GM12865 (cell line): Measurements from ENCODE around the gene CHCHD6.
A peak's percentile ranks its signal among the peaks of the same experiment; 100 is the strongest.

Experiments
- DNase-seq: peaks from one replicate; pipeline ENCODE4 v3.0.0; 2010; ENCODE audit warnings: low read depth
- H3K4me3 ChIP-seq: 2 replicates; pipeline ENCODE4 v1.5.1; 2011; ENCODE audit warnings: mild to moderate bottlenecking, low read depth, low read length, control low read depth
- CTCF ChIP-seq: IDR thresholded peaks from 2 replicates; pipeline ENCODE4 v1.5.1; 2011; ENCODE audit warnings: low read length, control low read depth, low read depth, inconsistent platforms; ENCODE audit not compliant: insufficient read depth; ENCODE audit errors: missing control alignments

Gene CHCHD6

GRCh38 chr3:126992776-126993175, 288.7 kb downstream of the CHCHD6 start:
- no peak for DNase-seq
- no peak overlapping the region for H3K4me3 ChIP-seq
- no peak for TF ChIP-seq CTCF

GRCh38 chr3:126993436-126993835, 289.4 kb downstream of the CHCHD6 start:
- DNase-seq, result no peak
- no peak for TF ChIP-seq CTCF
- no peak overlapping the region for H3K4me3 ChIP-seq

- no peak overlapping the region for H3K4me3 ChIP-seq
- DNase-seq, result no peak
- no peak for TF ChIP-seq CTCF
Measured at GRCh38 chr3:126994661-126995245, 290.7 kb downstream of the CHCHD6 start.

- no peak overlapping the region for H3K4me3 ChIP-seq
- DNase-seq, result no peak
- no peak for TF ChIP-seq CTCF
Measured at GRCh38 chr3:126995254-126995780, 291.3 kb downstream of the CHCHD6 start.

- H3K4me3 ChIP-seq, result no peak overlapping the region
- TF ChIP-seq CTCF, result peak; percentile 16
- DNase-seq, result no peak
Measured at GRCh38 chr3:126995926-126996512, 292.0 kb downstream of the CHCHD6 start.

- no peak for DNase-seq
- H3K4me3 ChIP-seq, result no peak overlapping the region
- no peak for TF ChIP-seq CTCF
Measured at GRCh38 chr3:126996905-126997304, 292.9 kb downstream of the CHCHD6 start.

GRCh38 chr3:126997455-126998038, 293.5 kb downstream of the CHCHD6 start:
- TF ChIP-seq CTCF, result no peak
- no peak overlapping the region for H3K4me3 ChIP-seq
- no peak for DNase-seq
